GM19455 (cell line): ENCODE results near the gene NXNL2.
A peak's percentile ranks its signal among the peaks of the same experiment; 100 is the strongest.

ENCODE experiments used
- ATAC-seq: cut with Tn5 transposase; IDR thresholded peaks from one replicate; pipeline ENCODE4 v1.9.1; 2021; ENCODE audit not compliant: unreplicated experiment

The NXNL2 gene

DNA sequence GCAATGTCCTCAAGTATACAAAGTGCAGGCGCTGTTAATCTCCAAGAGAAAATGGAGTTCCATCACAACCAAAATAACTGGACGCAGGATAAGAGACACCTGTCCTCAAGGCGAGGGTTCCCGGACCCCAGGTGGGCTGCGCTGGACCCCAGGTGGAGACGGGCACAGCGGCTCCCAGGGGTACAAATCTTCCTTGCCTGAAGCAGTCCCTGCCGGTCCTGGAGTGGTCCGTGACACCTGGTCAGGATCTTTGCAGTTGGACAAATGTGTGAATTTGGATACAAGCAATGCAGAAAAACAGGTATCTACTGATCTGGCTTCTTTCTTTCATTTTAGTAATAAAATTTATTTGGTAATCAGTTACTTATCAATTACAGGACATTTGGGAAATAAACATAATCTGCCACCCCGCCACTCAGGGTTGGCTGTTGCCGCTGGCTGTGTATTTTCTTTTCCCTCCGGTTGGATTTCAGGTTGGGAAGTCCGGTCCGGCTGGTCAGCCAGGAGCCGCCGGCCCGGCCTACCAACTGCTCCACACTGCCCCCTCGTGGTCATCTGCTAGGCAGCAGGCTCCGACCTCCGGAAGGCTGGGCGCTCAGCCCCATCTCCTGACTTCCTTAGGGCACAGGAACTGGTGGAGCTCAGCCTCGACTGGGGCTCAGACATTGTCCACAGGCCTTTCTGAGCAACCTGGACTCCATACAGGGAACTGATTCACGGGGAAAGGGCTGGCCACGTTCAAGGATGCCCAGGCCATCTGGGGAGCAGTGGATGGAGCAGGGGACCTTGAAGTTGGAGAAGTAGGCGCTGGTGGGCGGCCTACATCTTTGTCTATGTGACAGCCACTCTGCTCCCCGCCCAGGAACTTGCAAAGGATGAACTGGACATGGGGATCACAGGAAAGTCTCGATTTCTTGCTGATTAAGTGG lies 43.4 kb downstream of the NXNL2 start:
- ATAC-seq, result peak; percentile 77

DNA sequence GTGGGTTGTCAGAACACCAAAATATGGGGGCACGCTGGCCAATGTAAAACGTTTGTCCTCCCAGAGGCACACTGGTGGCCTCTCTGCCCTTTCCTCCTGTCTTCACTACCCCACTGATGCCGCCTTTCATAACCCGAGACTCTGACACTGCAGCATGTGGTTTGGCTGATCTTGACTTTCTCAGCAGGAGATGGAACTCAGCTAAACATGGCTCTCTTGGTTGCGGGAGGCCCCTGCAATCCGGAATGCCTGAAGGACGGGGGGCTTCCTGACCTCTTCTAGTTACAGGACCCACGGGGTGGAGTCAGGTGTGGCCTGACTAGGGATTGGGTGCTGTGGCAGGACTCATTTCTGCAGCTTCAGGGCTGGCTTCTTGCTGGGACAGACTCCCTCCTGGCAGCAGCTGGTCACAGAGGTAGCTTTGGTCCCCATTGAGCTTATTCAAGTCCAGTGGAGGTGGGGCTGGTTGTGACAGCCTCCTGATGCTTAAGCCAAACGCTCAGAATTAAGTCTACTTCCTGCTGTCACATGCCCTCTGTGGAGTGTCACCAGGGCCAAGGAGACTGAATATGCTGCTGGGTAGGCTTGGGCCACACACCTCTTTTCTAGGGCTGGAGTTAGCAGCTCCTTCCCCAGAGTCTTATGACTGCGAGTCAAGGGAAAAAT lies 44.2 kb downstream of the NXNL2 start:
- no peak for ATAC-seq

DNA sequence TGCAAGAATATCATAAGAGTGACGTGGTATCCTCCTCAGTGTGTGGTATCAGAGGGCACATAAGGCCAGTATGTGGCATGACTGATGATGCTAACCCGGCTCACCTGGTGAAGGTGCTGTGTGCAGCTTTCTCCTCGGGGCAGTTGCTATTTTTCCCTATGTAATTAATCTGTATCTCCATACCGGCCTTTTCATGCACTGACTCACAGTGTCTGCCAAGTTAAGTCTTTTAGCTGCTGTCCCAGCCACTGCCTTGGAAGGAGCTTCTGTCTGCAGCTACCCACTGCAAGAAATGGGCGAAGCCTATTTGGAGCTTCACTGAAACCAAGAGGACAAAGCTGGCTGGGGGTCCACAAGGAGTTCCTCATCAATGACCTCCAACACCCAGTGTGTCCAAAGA lies 46.0 kb downstream of the NXNL2 start:
- no peak for ATAC-seq

DNA sequence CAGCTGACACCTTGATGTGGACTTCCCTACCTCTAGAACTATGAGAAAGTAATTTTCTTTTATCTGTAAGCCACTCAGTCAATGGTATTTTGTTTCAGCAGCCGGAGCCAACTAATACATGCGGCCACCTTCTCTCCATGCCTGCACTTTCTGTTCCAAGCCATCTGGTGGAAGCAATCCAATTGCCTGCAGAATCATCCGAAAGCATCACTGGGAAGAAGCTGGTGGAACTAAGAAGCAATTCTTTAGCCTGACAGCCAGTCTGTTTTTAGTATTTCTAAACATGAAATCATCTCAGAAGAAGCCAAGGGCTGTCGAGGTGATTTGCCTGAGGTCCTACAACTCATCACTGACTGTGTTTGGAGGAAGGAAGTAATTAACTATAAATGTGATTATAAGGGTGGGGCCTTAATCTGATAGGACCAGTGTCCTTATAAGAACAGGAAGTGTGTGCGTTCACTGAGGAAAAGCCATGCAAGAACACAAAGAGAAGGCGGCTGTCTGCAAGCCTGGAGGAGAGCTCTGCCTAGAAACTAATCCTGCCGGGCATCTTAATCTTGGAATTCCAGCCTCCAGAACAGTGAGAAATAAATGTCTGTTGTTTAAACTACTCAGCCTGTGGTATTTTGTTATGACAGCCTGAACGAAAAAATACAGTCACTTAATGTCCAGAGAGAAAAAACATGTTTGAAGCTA lies 49.1 kb downstream of the NXNL2 start:
- no peak for ATAC-seq

DNA sequence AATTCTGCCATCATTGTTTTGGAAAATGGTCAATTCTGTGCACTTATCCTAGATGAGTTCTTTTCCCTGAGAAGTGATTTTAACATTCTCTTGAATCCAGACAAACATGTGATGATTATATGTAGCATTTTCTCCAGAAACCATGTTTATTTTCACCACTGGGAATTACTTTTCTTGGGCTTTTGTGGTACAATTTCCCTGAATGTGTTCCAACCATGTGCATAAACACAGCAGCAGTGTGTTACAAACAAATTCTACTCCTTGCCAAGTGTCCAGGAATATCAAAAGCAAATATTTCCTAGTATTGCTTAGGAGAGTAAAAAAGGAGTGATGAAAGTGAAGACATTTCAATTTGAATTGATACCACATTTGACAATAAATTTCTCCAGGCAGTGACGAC lies 50.4 kb downstream of the NXNL2 start:
- ATAC-seq, result no peak

DNA sequence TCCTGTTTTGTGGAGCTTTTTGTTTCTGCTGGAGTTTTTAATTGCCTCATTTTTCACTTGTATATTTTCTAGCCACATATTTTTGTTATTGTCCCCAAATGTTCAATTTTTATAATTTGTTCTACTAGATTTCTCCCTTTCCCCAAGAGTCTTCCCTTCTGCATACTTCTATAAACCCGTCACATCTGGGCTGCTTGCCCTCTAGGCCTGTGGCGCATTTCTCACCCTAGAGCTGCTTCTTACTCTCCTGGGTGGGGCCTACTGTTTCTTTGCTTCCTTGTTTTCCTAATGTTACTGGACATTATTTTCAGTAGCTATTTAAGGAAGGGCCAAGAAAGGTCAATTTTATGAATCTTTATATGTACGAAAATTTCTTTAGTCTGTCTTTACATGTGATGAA lies 51.5 kb downstream of the NXNL2 start:
- no peak for ATAC-seq

DNA sequence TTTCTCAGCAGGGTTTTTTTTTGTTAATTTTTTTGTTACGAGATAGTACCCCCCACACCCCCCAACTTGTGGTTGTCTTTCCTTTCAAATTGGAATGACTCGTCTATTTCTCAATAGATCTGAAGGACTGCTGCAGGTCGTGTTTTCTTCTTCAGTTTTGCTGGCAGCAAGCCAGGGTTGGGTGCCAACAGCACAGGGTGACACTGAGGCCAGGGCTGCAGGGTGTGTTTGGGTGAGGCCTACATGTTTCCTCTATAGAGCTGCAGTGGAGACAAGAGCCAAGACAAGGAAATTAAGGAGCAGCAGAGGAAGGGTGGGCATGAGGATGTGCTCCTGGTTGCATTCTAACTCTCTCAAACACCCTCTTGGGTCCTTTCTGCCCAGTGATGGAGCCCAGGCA lies 52.2 kb downstream of the NXNL2 start:
- ATAC-seq, result no peak

DNA sequence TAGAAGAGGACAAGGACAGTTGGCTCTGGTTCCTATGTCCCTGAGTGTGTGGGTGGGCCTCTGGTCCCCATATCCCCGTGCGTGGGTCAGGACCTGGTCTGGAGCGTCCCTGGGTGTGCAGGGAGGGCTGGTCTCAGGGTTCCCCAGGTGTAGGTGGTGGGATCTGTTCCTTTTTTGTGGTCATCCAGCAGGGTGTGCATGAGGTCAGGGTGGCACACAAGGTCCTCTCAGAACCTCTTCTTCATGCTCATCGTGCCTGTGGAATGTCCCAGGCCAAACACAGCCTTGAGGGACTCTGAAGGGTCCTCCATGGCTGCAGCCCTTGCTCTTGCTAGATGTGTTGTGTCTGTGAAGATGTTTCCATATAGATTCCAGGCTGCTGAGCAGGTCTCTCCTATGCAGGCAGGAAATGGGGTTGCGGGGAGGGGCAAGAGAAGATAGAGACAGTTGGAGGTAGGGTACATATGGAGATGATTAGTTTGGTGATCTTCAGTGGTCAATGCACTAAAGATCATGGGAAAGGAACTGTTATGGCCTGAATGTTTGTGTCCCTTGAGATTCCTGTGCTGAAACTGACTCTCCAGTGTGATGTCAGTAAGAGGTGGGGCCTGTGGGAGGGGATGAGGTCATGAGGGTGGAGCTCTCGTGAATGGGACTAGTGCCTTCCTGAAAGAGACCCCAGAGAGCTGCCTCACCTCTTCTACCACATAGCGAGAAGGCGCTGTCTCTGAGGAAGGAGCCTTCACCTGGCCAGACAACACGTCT lies 53.1 kb downstream of the NXNL2 start:
- no peak for ATAC-seq

DNA sequence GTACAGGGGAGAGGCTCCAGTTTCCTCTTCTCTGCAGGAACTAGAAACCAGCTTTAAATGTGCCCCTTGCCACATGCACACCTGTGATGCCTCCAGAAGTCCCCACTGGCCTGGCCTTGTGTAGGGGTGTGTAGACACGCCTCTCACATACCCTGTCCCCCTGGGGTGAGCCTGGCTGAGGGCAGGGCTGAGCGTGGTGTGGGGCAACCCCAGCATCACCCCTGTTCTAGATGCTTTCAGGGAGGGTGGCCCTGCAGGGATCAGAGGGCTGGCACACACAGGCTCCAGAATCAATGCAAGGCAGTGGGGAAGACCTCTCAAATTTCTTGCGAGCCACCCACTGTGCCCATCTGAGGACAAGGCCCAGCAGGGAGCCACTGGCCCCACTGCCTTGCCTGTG lies 54.7 kb downstream of the NXNL2 start:
- no peak for ATAC-seq

DNA sequence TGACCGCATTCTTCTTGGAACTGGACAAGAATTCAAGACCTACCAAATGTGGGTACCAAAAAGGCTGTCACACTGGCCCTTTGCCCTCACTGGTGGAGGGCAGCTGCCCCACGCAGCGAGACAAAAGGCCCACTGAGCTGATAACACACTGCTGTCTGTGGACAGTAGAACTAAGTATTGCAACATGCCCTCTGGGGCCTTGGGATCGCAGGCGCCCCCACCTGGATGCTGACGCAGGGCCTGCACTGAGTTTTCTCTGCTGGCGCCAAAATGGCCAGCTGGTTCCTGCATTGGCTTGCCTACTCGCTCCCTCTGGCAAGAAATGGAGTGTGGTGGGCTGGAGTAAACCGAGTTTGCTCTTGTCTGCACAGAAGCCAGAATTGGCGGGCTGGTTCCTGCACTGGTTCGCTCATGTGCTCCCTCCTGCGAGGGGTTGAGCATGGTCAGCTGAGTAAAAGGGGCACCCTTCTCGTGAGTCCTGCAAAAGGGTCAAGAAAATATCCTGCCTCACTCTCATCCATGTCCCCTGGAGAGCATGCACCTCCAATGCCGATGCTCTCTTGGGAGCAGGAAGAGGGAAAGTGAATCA lies 55.7 kb downstream of the NXNL2 start:
- no peak for ATAC-seq

DNA sequence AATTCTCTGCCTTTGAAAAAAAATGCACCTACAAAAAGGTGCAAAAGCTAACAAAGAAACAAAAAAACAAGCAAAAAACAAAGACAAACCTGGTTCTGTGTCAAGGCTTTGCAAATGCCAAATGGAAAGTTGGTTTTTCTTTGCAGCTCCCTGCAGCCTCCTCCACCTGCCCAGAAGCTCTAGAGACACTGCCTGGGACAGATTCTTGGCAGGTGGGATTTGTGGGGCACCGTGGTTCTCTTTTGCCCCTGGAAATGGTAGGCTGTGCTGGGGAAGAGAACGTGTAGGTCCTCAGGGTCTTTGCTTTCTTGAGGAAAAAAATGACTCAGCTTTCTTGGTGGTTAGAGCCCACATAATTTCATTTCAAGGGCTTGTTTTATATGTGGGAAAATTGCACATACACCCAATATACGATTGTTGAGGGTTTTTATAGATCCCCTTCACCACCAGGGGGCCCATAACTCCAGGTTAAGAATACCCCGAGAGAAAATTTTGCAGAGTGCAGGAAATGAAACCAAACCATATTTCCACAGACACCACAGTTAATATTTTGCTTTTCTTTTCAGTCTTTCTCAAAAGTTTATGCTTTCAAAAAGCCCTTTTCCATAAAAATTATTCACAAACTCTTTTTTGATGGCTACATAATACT lies 58.7 kb downstream of the NXNL2 start:
- peak; percentile 90 for ATAC-seq
